Keratinocyte (primary cell): Measurements from ENCODE around the gene TMEM150B. TPM values are rescaled to one million over a fixed set of nuclear protein-coding genes. Genes with fewer than 3 reads are reported as not detected.

Experiments used
- DNase-seq: peaks from one replicate; pipeline ENCODE4 v3.0.0-alpha.2; 2011; ENCODE audit warnings: low read depth, missing footprints, low spot score
- FAIRE-seq: peaks from 2 replicates; lab custom pipeline; 2011; peaks lifted over from hg19 to GRCh38; lab: Jason Lieb, UNC
- H2AFZ ChIP-seq: 2 replicates; pipeline ENCODE4 v1.6.0; 2012; ENCODE audit warnings: low read length, control low read depth, inconsistent platforms; ENCODE audit not compliant: control insufficient read depth
- H3K27ac ChIP-seq: 2 replicates; pipeline ENCODE4 v1.5.1; 2011; ENCODE audit warnings: low read length; ENCODE audit not compliant: control insufficient read depth, insufficient read depth
- H3K27me3 ChIP-seq: 3 replicates; pipeline ENCODE4 v1.6.0; 2011; ENCODE audit warnings: low read length; ENCODE audit not compliant: control insufficient read depth, insufficient read depth; ENCODE audit errors: extremely low read depth
- H3K36me3 ChIP-seq, 2 experiments: 2 replicates in 1 of 2; 3 replicates in 1 of 2; pipeline ENCODE4 v1.5.1; 2011; ENCODE audit warnings: low read length in 2 of 2, mild to moderate bottlenecking in 1 of 2; ENCODE audit not compliant: control insufficient read depth in 2 of 2, insufficient read depth in 2 of 2; ENCODE audit errors: extremely low read depth in 1 of 2
- H3K4me1 ChIP-seq: 3 replicates; pipeline ENCODE4 v1.5.1; 2011; ENCODE audit warnings: low read length; ENCODE audit not compliant: control insufficient read depth, insufficient read depth; ENCODE audit errors: extremely low read depth
- H3K4me2 ChIP-seq: 3 replicates; pipeline ENCODE4 v1.6.0; 2011; ENCODE audit warnings: low read depth, low read length; ENCODE audit not compliant: control insufficient read depth, insufficient read depth; ENCODE audit errors: extremely low read depth
- H3K4me3 ChIP-seq, 3 experiments: fragments of 200-600 bp in 1 of 3; sonication (generic) in 1 of 3; 2 replicates in 2 of 3; 3 replicates in 1 of 3; pipeline ENCODE4 v1.5.1; 2011 to 2016; ENCODE audit warnings: low read length in 3 of 3, mild to moderate bottlenecking in 3 of 3, control low read depth in 2 of 3, inconsistent platforms in 1 of 3, low read depth in 1 of 3, mixed read lengths in 1 of 3, mixed run types in 1 of 3, moderate library complexity in 1 of 3; ENCODE audit not compliant: control insufficient read depth in 2 of 3, insufficient read depth in 2 of 3; ENCODE audit errors: extremely low read depth in 1 of 3
- H3K79me2 ChIP-seq: 2 replicates; pipeline ENCODE4 v1.6.0; 2012; ENCODE audit warnings: low read length; ENCODE audit not compliant: control insufficient read depth, insufficient read depth
- H3K9ac ChIP-seq: 3 replicates; pipeline ENCODE4 v1.6.0; 2011; ENCODE audit warnings: low read length; ENCODE audit not compliant: control insufficient read depth, insufficient read depth; ENCODE audit errors: extremely low read depth
- H3K9me1 ChIP-seq: 3 replicates; pipeline ENCODE4 v1.6.0; 2011; ENCODE audit warnings: low read length; ENCODE audit not compliant: control insufficient read depth, insufficient read depth; ENCODE audit errors: extremely low read depth
- H3K9me3 ChIP-seq: 2 replicates; pipeline ENCODE4 v1.5.1; 2012; ENCODE audit warnings: low read depth, low read length; ENCODE audit not compliant: control insufficient read depth
- H4K20me1 ChIP-seq: 3 replicates; pipeline ENCODE4 v1.6.0; 2011; ENCODE audit warnings: low read length; ENCODE audit not compliant: control insufficient read depth, insufficient read depth; ENCODE audit errors: extremely low read depth
- CTCF ChIP-seq, 3 experiments: IDR thresholded peaks in 1 of 3; conservative IDR thresholded peaks in 1 of 3; optimal IDR thresholded peaks in 1 of 3; 2 replicates in 2 of 3; 3 replicates in 1 of 3; pipeline versions ENCODE3 to v1.5.1; 2011; ENCODE audit warnings: low read length in 3 of 3, mild to moderate bottlenecking in 3 of 3, moderate library complexity in 2 of 3, control low read depth in 1 of 3, inconsistent platforms in 1 of 3; ENCODE audit not compliant: insufficient read depth in 2 of 3; ENCODE audit errors: extremely low read depth in 1 of 3
- EZH2 ChIP-seq: IDR thresholded peaks from one replicate; pipeline ENCODE4 v1.6.1; 2012; ENCODE audit warnings: inconsistent platforms, mild to moderate bottlenecking, low read length, moderate library complexity
- dilution Hi-C: fragments of 300-500 bp; cut with MboI; formaldehyde crosslinking; loops from one replicate; pipeline ENCODE4 v1.7.0; 2020; ENCODE audit warnings: low sequenced_read_pairs; ENCODE audit not compliant: extremely low pct_ligation_motif_present
- polyA plus RNA-seq, 5 experiments: library from polyadenylated mRNA; depleted of rRNA in 3 of 5; stranded (reverse) in 3 of 5; stranded (forward) in 1 of 5; unstranded in 1 of 5; fragments of >200 nt; gene quantifications; 1 replicate in 1 of 5; 2 replicates in 3 of 5; 3 replicates in 1 of 5; pipeline versions ENCODE4 v1.2.1 to v1.2.3, GENCODE V29; 2011 to 2012; ENCODE audit warnings: missing spikeins in 2 of 5, low read depth in 1 of 5, low replicate concordance in 1 of 5

Gene TMEM150B
- polyA plus RNA-seq, 1 donor (not counting 4 experiments of a cell fraction or from before 2014, with no cell fraction given): not detected

- Histone ChIP-seq H3K4me2 (peak overlapping the region; percentile 32), H3K79me2 (no peaks in the 10 kb centered on the region), H3K4me1 (peaks cover 15% of the 10 kb centered on the region), H3K9me1 (no peaks in the 10 kb centered on the region), H3K9ac (peak overlapping the region; percentile 41), H3K27me3 (peaks cover 12% of the 10 kb centered on the region), H3K4me3 (peak overlapping the region; percentile 37 to 49 (median 38)), H3K27ac (no peak overlapping the region), H3K36me3 (no peaks in the 10 kb centered on the region), H3K9me3 (no peaks in the 10 kb centered on the region), H2AFZ (no peak overlapping the region), H4K20me1 (no peaks in the 10 kb centered on the region)
- dilution Hi-C loops: no loop called here
- DNase-seq (no peak), FAIRE-seq (no peak)
- TF ChIP-seq EZH2 (no peak), CTCF (optimal IDR thresholded peaks at IDR 0.05 in 1 of 3, IDR thresholded peaks at IDR 0.05 in 1 of 3, conservative IDR thresholded peaks at IDR 0.05 in 1 of 3; ENCODE audit: extremely low read depth in 1 of 3, insufficient read depth in 2 of 3, low read length in 3 of 3) (no peak)
Observed at GRCh38 chr19:55368701-55369563, 43.8 kb upstream of the TMEM150B start.

DNA sequence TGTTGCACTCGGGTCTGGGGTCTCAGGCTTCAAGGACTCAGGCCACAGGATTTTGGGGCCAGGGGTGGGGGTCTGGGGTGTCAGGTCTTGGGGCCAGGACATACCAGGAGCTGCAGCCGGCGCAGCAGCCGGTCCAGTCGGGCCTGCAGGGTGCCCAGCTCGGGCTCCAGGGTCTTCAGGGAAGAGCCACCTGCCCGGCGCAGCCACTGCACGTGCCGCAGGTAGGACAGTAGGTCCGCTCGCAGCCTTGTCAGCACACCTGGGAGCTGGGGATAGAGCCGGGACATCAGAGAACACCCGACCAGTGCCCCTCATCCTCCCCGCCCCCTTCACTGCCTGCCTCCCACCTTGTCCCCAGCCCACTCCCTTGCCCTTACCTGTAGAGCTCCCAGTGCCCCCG is 43.0 kb upstream of the TMEM150B start:
- peaks cover 7% of the 10 kb centered on the region for H3K27me3 ChIP-seq

More for the DNA sequence above, 43.0 kb upstream of the TMEM150B start:
- FAIRE-seq: no peak
- Histone ChIP-seq H3K9ac (no peak overlapping the region), H3K79me2 (no peaks in the 10 kb centered on the region), H3K36me3 (no peaks in the 10 kb centered on the region), H3K27ac (no peak overlapping the region), H3K9me3 (no peaks in the 10 kb centered on the region), H3K4me1 (peaks cover 15% of the 10 kb centered on the region), H3K4me2 (no peak overlapping the region), H3K4me3 (no peak overlapping the region), H2AFZ (no peak overlapping the region), H3K9me1 (no peaks in the 10 kb centered on the region), H4K20me1 (no peaks in the 10 kb centered on the region)
- TF ChIP-seq EZH2: no peak
- TF ChIP-seq CTCF (optimal IDR thresholded peaks at IDR 0.05 in 1 of 3, IDR thresholded peaks at IDR 0.05 in 1 of 3, conservative IDR thresholded peaks at IDR 0.05 in 1 of 3; ENCODE audit: extremely low read depth in 1 of 3, insufficient read depth in 2 of 3, low read length in 3 of 3): no peak
- DNase-seq: no peak
- dilution Hi-C loops: no loop called here
